IMR-90 (cell line): ENCODE measurements around the gene DNAH17. TPM values are rescaled to one million over a fixed set of nuclear protein-coding genes. Genes with fewer than 3 reads are reported as not detected.
A peak's percentile ranks its signal among the peaks of the same experiment; 100 is the strongest.

Experiments used
- ATAC-seq: fragments of 200-7000 bp; cut with Tn5 transposase; 2 replicates; pipeline ENCODE4 v1.9.1; 2020; ENCODE audit warnings: low read depth, mild to moderate bottlenecking, moderate library complexity
- BruUV-seq: library from RNA; stranded (reverse); fragments of 400-500 nt; replicated peaks from 2 replicates; lab custom pipeline; 2021; lab: Mats Ljungman, UMichigan
- CTCF ChIA-PET: fragments of 300-600 bp; formaldehyde crosslinking; extraction: SDS; loops from one replicate; lab custom pipeline; 2021; ENCODE audit warnings: antibody characterized with exemption; lab: Yijun Ruan, JAX
- POLR2A ChIA-PET: fragments of 300-600 bp; sonication (Branson Sonifier 250); formaldehyde crosslinking; loops from one replicate; lab custom pipeline; 2022; ENCODE audit warnings: antibody characterized with exemption; ENCODE audit not compliant: unreplicated experiment; lab: Charles Lee
- DNase-seq: peaks from one replicate; pipeline ENCODE4 v3.0.0; 2013
- H2AFZ ChIP-seq: replicated peaks from 2 replicates; pipeline ENCODE3; 2013; ENCODE audit warnings: low read length, mild to moderate bottlenecking; ENCODE audit not compliant: poor library complexity
- H2AK5ac ChIP-seq: 2 replicates; pipeline ENCODE4 v1.6.1; 2013; ENCODE audit warnings: low read depth, low read length, inconsistent platforms
- H2AK9ac ChIP-seq: replicated peaks from 2 replicates; pipeline ENCODE3; 2013; ENCODE audit warnings: mild to moderate bottlenecking, low read depth, low read length, moderate library complexity; ENCODE audit not compliant: poor library complexity
- H2BK120ac ChIP-seq: 2 replicates; pipeline ENCODE4 v1.6.1; 2013; ENCODE audit warnings: low read depth, low read length, inconsistent platforms
- H2BK15ac ChIP-seq: 3 replicates; pipeline ENCODE4 v1.6.1; 2013; ENCODE audit warnings: low read depth, low read length, inconsistent platforms
- H2BK20ac ChIP-seq: 2 replicates; pipeline ENCODE4 v1.6.1; 2013; ENCODE audit warnings: low read depth, mild to moderate bottlenecking, inconsistent platforms, low read length, moderate library complexity
- H2BK5ac ChIP-seq: 2 replicates; pipeline ENCODE4 v1.6.1; 2013; ENCODE audit warnings: mild to moderate bottlenecking, low read depth, low read length, inconsistent platforms; ENCODE audit not compliant: poor library complexity, severe bottlenecking
- H3K14ac ChIP-seq: replicated peaks from 2 replicates; pipeline ENCODE4 v1.6.1; 2013; ENCODE audit warnings: low read depth, low read length, inconsistent platforms
- H3K18ac ChIP-seq: 2 replicates; pipeline ENCODE4 v1.6.1; 2013; ENCODE audit warnings: low read depth, low read length, control low read depth
- H3K23ac ChIP-seq: 2 replicates; pipeline ENCODE4 v1.6.1; 2013; ENCODE audit warnings: low read depth, low read length, inconsistent platforms
- H3K27ac ChIP-seq: 2 replicates; pipeline ENCODE4 v1.5.1; 2013; ENCODE audit warnings: mild to moderate bottlenecking, control low read depth, low read length; ENCODE audit not compliant: insufficient read depth
- H3K27me3 ChIP-seq: 2 replicates; pipeline ENCODE4 v1.6.1; 2013; ENCODE audit warnings: low read length; ENCODE audit not compliant: control insufficient read depth, insufficient read depth
- H3K36me3 ChIP-seq: 2 replicates; pipeline ENCODE4 v1.6.1; 2013; ENCODE audit warnings: low read length, mixed read lengths; ENCODE audit not compliant: control insufficient read depth, insufficient read depth
- H3K4ac ChIP-seq: 2 replicates; pipeline ENCODE4 v1.6.1; 2013; ENCODE audit warnings: low read depth, low read length, inconsistent platforms
- H3K4me1 ChIP-seq: 2 replicates; pipeline ENCODE4 v1.6.1; 2013; ENCODE audit warnings: low read length, mixed read lengths; ENCODE audit not compliant: control insufficient read depth, insufficient read depth
- H3K4me2 ChIP-seq: 2 replicates; pipeline ENCODE4 v1.6.1; 2013; ENCODE audit warnings: low read depth, mild to moderate bottlenecking, control low read depth, low read length, moderate library complexity
- H3K4me3 ChIP-seq: 2 replicates; pipeline ENCODE4 v1.5.1; 2013; ENCODE audit warnings: low read depth, mild to moderate bottlenecking, control low read depth, low read length, moderate library complexity; ENCODE audit not compliant: insufficient read depth
- H3K56ac ChIP-seq: 2 replicates; pipeline ENCODE4 v1.6.1; 2013; ENCODE audit warnings: low read length, inconsistent platforms; ENCODE audit not compliant: insufficient read depth; ENCODE audit errors: extremely low read depth
- H3K79me1 ChIP-seq, 2 experiments: 2 replicates each; pipeline ENCODE4 v1.6.1; 2013; ENCODE audit warnings: low read length in 2 of 2, inconsistent platforms in 1 of 2, low read depth in 1 of 2
- H3K9ac ChIP-seq: 2 replicates; pipeline ENCODE4 v1.6.1; 2013; ENCODE audit warnings: low read depth, low read length, control low read depth
- H3K9me1 ChIP-seq: 2 replicates; pipeline ENCODE4 v1.6.1; 2013; ENCODE audit warnings: low read length, inconsistent platforms; ENCODE audit not compliant: insufficient read depth
- H3K9me3 ChIP-seq: 2 replicates; pipeline ENCODE4 v1.6.1; 2013; ENCODE audit warnings: low read length; ENCODE audit not compliant: control insufficient read depth, insufficient read depth
- H4K20me1 ChIP-seq: 2 replicates; pipeline ENCODE4 v1.6.1; 2013; ENCODE audit warnings: low read length, inconsistent platforms; ENCODE audit not compliant: insufficient read depth
- H4K5ac ChIP-seq: 2 replicates; pipeline ENCODE4 v1.6.1; 2013; ENCODE audit warnings: mild to moderate bottlenecking, low read depth, low read length, control low read depth
- H4K8ac ChIP-seq, 2 experiments: 2 replicates each; pipeline ENCODE4 v1.6.1; 2013; ENCODE audit warnings: low read depth in 2 of 2, low read length in 2 of 2, control low read depth in 1 of 2, inconsistent platforms in 1 of 2
- H4K91ac ChIP-seq: 2 replicates; pipeline ENCODE4 v1.6.1; 2013; ENCODE audit warnings: low read depth, low read length, inconsistent platforms; ENCODE audit not compliant: insufficient read depth
- CEBPB ChIP-seq: IDR thresholded peaks from 2 replicates; pipeline ENCODE4 v1.6.1; 2012; ENCODE audit warnings: low read depth, low read length, improper control_type of control experiment
- MAFK ChIP-seq: IDR thresholded peaks from 2 replicates; pipeline ENCODE4 v1.6.1; 2012; ENCODE audit warnings: low read depth, low read length, improper control_type of control experiment
- MXI1 ChIP-seq: IDR thresholded peaks from 2 replicates; pipeline ENCODE4 v1.6.1; 2012; ENCODE audit warnings: low read depth, mild to moderate bottlenecking, low read length, moderate library complexity, borderline replicate concordance
- WGBS, 2 experiments: methylation state at CpG; one replicate each; pipeline versions ENCODE4 v1.1.5 to v1.1.7; 2013; ENCODE audit warnings: missing lambda C conversion rate in 2 of 2; ENCODE audit not compliant: insufficient read length in 1 of 2; ENCODE audit errors: extremely low coverage in 2 of 2; 5-methylcytosine and 5-hydroxymethylcytosine counted together
- dilution Hi-C: fragments of 300-500 bp; cut with HindIII; formaldehyde crosslinking; loops from one replicate; pipeline ENCODE4 v1.14.3; 2018; ENCODE audit warnings: low sequenced_read_pairs; ENCODE audit not compliant: unreplicated experiment
- in situ Hi-C: fragments of 300-500 bp; cut with MboI; formaldehyde crosslinking; loops from 3 replicates; pipeline ENCODE4 v1.14.3; 2019; ENCODE audit warnings: low sequenced_read_pairs, inconsistent platforms, mixed read lengths
- intact Hi-C: fragments of 100-400 bp; cut with micrococcal nuclease; formaldehyde crosslinking; loops from 2 replicates; pipeline ENCODE4 v1.10.0; 2022
- polyA plus RNA-seq, 3 experiments: library from polyadenylated mRNA; depleted of rRNA; stranded (reverse); fragments of >200 nt; gene quantifications; 2 replicates each; pipeline ENCODE4 v1.2.3, GENCODE V29; 2012; ENCODE audit warnings: low replicate concordance in 1 of 3
- total RNA-seq: library from RNA; depleted of rRNA; stranded (reverse); fragments of >200 nt; gene quantifications from 2 replicates; pipeline ENCODE4 v1.2.3, GENCODE V29; 2012
- TF ChIP-seq, protein P1 (sequence below): fragments of 150-350 bp; IDR thresholded peaks from 2 replicates; pipeline ENCODE4 v1.6.1; 2017; ENCODE audit warnings: mild to moderate bottlenecking, antibody characterized with exemption, low read length, low read depth

The DNAH17 gene
- total and polyA plus RNA-seq, 2 of the 4 experiments (the other 2 are of a cell fraction): not detected

DNA sequence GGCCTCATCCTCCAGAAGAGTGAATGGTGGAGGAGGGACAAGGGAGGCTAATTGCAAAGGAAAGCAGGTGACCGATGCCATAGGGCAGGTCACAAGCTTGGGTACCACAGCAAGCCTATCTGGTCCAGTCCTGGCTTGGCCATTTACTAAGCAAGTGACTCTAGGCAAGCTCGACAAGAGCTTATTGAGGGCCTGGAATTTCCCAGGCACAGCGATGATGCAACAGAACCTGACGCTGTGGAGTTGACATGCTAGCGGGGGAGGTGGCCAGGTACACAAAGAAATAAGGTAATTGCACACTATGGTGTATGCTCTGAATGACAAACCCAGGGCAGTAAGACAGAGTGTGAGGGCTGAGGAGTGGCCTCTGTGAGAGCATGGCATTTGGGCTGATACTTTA, 100.2 kb downstream of the DNAH17 start:
- intact Hi-C loops (no loop called here), dilution Hi-C loops (no loop called here), in situ Hi-C loops (loop anchor here (25.0 kb wide), 1 partner anchor 485 kb away; no protein-coding TSS in a partner anchor)
- Histone ChIP-seq H3K4me3 (no peak overlapping the region), H3K4me2 (no peak overlapping the region), H2BK20ac (no peak overlapping the region), H2BK5ac (no peak overlapping the region), H4K5ac (no peak overlapping the region), H3K14ac (no peak overlapping the region), H4K91ac (no peak overlapping the region), H3K9me3 (no peaks in the 10 kb centered on the region), H2BK120ac (no peak overlapping the region), H3K4ac (no peak overlapping the region), H2AFZ (no peak overlapping the region), H3K27ac (no peak overlapping the region), H3K79me1 (no peaks in the 10 kb centered on the region), H4K20me1 (no peaks in the 10 kb centered on the region), H4K8ac (no peak overlapping the region), H2AK9ac (no peak overlapping the region), H2AK5ac (no peak overlapping the region), H3K23ac (no peak overlapping the region), H3K4me1 (peaks cover 10% of the 10 kb centered on the region), H3K9me1 (peaks cover 9% of the 10 kb centered on the region), H2BK15ac (no peak overlapping the region), H3K18ac (no peak overlapping the region), H3K9ac (no peak overlapping the region), H3K36me3 (no peaks in the 10 kb centered on the region), H3K27me3 (peaks cover 9% of the 10 kb centered on the region; the same call in 1 of the 2 replicates), H3K56ac (no peak overlapping the region)
- CTCF ChIA-PET: no interaction called here
- no peak for DNase-seq
- TF ChIP-seq MAFK (no peak), CEBPB (peak; percentile 36; the same call in 1 of the 2 replicates), MXI1 (no peak)
- TF ChIP-seq, protein P1, sequence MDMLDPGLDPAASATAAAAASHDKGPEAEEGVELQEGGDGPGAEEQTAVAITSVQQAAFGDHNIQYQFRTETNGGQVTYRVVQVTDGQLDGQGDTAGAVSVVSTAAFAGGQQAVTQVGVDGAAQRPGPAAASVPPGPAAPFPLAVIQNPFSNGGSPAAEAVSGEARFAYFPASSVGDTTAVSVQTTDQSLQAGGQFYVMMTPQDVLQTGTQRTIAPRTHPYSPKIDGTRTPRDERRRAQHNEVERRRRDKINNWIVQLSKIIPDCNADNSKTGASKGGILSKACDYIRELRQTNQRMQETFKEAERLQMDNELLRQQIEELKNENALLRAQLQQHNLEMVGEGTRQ: no peak
- WGBS, 2 experiments: 73% methylated on average over 4 of the region's 5 CpGs; no CpG with 5 or more reads in 1 of the 2 experiments
- BruUV-seq: no TSS peak
- ATAC-seq: no peak
- POLR2A ChIA-PET: no interaction called here
